Activated CD8-positive, alpha-beta memory T cell treated with anti-CD3 and anti-CD28 coated beads for 48 hours (primary cell): ENCODE data around the gene DNAH10.

Source experiments
- DNase-seq, 3 experiments: peaks; one replicate each; pipeline ENCODE4 v3.0.0-alpha.2; 2020; ENCODE audit warnings: low read depth in 2 of 3, low spot score in 2 of 3

The DNAH10 gene

GRCh38 chr12:123879691-123880090 lies 117.6 kb downstream of the DNAH10 start:
- DNase-seq = no peak

GRCh38 chr12:123882161-123882705 lies 120.1 kb downstream of the DNAH10 start:
- DNase-seq = no peak

DNA sequence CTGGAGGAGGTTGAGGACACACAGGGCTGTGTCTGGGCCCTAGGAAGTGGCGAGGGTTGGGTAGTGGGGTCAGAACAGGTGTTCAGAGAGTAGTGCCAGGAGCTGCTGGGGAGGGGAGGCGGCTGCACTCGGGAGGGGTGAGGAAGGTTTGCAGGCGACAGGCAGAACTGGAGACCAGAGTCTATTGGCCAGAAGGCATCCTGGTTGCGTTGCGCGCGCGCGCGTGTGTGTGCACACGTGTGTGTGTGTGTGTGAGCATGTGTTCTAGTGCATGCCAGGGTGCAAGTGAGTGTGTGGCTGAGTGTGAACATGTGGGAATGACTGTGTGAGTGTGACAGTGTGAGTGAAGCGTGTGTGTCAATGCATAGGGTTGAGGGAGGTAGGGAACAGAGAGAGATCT lies 124.2 kb downstream of the DNAH10 start:
- DNase-seq = no peak

DNA sequence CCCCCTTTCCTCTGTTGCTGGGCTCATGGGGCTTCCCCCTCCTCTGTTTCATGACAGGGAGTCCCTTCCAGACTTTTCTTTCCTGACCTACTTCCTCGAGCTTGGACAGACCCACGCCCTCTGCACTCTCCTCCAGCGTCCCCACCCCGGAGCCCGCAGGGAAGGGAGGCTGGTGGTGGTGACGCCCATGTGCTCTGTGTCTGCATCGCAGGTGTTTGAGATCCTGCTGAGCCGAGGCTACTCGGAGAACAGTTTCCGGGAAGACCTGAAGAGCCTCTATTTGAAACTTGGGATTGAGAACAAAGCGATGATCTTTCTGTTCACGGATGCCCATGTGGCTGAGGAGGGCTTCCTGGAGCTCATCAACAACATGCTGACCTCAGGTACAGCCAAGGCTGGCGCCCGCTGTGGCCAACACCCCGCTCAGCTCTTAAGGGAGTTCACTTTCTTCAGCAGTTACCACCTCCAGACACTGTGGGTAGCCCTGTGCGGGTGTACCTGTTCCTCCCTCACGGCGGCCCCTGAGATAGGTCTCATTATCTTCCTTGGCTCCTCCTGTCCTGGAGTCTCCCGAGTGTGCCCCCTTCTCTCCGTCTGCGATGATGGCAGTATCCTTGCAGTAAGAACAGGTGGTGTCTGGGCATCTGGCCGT lies 125.0 kb downstream of the DNAH10 start:
- DNase-seq = no peak

DNA sequence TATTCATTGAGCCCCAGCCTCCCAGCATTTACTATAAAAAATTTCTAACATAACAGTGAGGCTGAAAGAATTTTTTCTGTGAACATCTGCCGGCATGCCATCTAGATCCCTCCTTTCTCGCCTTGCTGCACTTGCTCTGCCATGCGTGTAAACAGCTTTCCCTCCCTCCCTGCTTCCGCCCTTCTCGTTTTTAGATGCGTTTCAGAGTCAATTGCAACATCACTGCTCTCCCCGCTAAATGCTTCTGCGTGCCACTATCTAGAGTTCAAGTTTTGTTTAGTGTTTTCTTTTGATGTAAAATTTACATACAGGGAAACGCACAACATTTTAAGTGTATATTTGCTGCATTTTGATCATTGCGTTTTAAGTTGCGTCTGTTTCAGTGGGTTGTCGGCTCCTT lies 126.9 kb downstream of the DNAH10 start:
- DNase-seq = no peak

GRCh38 chr12:123889848-123890535 lies 127.9 kb downstream of the DNAH10 start:
- no peak for DNase-seq

- DNase-seq = no peak
Observed at GRCh38 chr12:123890536-123890902, 128.4 kb downstream of the DNAH10 start.

- no peak for DNase-seq
Observed at GRCh38 chr12:123891011-123891410, 128.9 kb downstream of the DNAH10 start.

GRCh38 chr12:123891516-123892179 lies 129.5 kb downstream of the DNAH10 start:
- DNase-seq = no peak

- no peak for DNase-seq
Observed at GRCh38 chr12:123892180-123892559, 130.1 kb downstream of the DNAH10 start.

GRCh38 chr12:123892853-123893252 lies 130.8 kb downstream of the DNAH10 start:
- no peak for DNase-seq

GRCh38 chr12:123893276-123893675 lies 131.2 kb downstream of the DNAH10 start:
- no peak for DNase-seq

DNA sequence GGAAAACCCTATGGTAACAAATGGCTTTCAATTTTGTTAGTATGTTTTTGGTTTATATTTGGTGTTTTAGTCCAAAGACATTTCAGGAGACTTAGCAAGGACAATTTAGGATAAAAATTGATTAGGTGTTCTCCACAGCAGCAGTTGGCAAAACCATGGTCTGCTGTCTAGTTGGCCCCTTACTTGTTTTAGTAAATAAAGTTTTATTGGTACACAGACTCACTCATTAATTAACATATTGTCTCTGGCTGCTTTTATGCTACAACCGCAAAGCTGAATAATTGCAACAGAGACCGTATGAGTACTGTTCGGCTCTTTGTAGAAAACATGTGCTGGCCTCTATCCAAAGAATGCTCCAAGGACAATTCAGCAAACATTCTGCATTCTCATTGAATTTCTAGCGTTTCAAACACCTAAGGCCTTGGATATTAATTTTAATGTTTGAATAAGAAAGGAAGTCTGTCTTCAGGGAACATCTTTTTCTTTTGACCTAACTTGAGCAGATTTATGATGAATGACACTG lies 132.8 kb downstream of the DNAH10 start:
- DNase-seq = no peak

DNA sequence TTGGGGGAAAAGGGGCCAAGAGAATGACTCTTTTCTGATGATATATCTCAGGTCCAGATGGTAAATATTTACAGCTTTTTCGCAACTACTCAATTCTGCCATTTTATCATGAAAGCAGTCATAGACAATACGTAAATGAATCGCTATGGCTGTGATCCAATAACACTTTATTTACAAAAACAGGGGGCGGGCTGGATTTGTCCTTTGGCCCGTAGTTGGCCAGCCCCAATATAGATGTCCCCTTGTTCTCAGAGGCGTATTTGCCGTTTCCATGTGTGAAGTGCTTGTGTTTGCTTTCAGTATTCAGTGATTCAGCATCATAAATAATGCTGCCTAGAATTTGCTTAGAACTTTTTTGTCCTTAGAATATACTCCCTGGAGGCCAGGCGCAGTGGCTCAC lies 133.3 kb downstream of the DNAH10 start:
- DNase-seq = no peak

DNA sequence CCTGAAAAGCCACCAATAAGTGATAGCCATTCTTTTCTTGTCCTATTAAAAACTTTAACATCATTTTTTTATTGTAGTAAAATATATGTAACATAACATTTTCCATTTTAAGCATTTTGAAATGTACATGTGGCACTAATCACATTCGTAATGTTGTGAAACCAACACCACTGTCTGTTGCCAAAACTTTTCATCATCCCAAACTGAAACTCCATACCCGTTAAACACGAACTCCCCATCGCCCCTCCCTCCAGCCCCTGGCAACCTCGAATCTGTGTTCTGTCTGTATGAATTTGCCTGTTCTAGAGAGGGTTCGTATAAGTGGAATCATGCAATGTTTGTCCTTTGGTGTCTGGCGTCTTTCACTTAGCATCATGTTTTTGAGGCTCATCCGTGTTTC lies 134.7 kb downstream of the DNAH10 start:
- no peak for DNase-seq

GRCh38 chr12:123897221-123897620 lies 135.1 kb downstream of the DNAH10 start:
- DNase-seq = no peak

- no peak for DNase-seq
Observed at GRCh38 chr12:123898673-123899072, 136.6 kb downstream of the DNAH10 start.

GRCh38 chr12:123899368-123899767 lies 137.3 kb downstream of the DNAH10 start:
- no peak for DNase-seq

DNA sequence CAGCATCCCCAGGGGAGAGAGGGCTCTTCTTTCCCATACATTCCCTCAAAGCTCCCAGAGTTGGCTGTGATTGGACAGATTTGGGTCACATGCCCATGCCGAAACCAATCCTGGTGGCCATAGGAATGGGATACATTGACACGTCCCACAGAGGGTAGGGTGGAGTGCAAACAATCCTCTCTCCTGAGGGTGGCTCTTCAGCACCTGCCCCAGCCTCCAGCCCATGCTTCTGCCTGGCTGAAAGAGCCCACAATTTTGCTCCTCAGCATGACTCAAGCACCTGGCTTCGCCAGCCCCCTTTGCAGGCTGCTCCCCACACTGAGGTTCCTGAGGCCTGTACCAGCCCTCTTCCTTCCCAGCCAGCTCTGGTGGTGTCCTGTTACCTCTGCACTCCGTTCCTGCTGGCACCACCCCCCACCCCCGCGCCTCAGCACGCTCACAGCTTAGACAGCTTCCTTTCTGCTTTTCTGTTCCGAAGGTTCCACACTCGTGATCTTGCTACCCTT lies 138.8 kb downstream of the DNAH10 start:
- no peak for DNase-seq

- no peak for DNase-seq
Observed at GRCh38 chr12:123902821-123903220, 140.7 kb downstream of the DNAH10 start.

DNA sequence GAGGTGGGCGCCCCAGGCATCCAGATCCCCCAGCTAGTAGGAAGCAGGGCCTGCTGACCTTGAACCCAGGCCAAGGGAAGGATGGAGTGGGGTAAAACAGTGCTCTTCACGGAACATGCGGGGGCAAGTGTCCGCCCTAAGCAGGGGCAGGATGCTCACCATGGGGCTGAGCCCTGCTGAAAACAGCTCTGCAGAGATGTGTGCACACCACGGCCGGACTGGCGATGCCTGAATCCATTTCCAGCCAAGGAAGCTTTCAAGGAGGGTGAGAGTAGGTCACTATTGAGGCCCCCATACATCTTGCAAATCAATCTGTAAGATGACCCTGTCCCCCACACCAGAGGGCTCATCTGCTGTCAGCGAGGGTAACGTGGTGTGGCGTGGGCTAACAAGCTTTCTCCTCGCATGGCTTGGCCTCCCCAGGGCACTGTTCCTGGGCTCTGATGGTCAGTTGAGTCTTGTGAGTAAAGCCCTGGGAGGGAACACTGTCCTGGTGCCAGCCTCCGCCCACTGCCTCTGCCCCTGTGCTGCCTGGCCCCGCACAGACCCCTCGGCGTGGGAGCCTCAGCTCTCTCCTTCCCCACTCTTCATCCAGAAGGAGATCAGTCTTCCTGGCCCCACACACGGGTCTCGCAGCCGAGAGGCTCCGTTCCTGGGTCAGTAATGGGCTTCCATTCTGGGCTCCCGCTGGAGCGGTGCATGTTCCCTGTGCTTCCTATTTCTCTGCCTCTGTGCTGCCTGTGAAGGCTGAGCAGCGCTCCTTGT lies 141.4 kb downstream of the DNAH10 start:
- DNase-seq = no peak
